A549 (cell line): Measurements from ENCODE around the gene TMPRSS9. TPM values are rescaled to one million over a fixed set of nuclear protein-coding genes. Genes with fewer than 3 reads are reported as not detected.

Experiments
- ATAC-seq, 2 experiments: fragments of 200-7000 bp in 1 of 2; fragments of >200 bp in 1 of 2; cut with Nextera tagmentation in 1 of 2; cut with Tn5 transposase in 1 of 2; 3 replicates each; pipeline versions ENCODE4 v1.8.0 to v1.9.1; 2018 to 2020; ENCODE audit warnings: mild to moderate bottlenecking in 1 of 2, moderate library complexity in 1 of 2
- CTCF ChIA-PET: fragments of 300-600 bp; sonication (Branson Sonifier 250); formaldehyde crosslinking; extraction: SDS; loops from one replicate; lab custom pipeline; 2021; ENCODE audit warnings: antibody characterized with exemption, inconsistent platforms; lab: Yijun Ruan, JAX
- POLR2A ChIA-PET: fragments of 350-600 bp; formaldehyde crosslinking; extraction: SDS; loops from one replicate; lab custom pipeline; 2021; ENCODE audit warnings: antibody characterized with exemption, inconsistent platforms; lab: Yijun Ruan, JAX
- DNase-seq, 2 experiments: peaks; one replicate each; pipeline versions ENCODE4 v3.0.0 to v3.0.0-alpha.2; 2011 to 2016; ENCODE audit warnings: low read depth in 1 of 2, low spot score in 1 of 2
- FAIRE-seq: peaks from 2 replicates; lab custom pipeline; 2011; peaks lifted over from hg19 to GRCh38; lab: Jason Lieb, UNC
- H3K27ac ChIP-seq, 2 experiments: fragments of >200 bp; sonication (Bioruptor Twin); formaldehyde crosslinking; 3 replicates each; pipeline ENCODE4 v1.5.1; 2016 to 2017
- H3K4me1 ChIP-seq: fragments of >200 bp; sonication (Bioruptor Twin); formaldehyde crosslinking; 3 replicates; pipeline ENCODE4 v1.6.1; 2016
- H3K4me2 ChIP-seq: fragments of >200 bp; sonication (Bioruptor Twin); formaldehyde crosslinking; 3 replicates; pipeline ENCODE4 v1.6.1; 2016
- H3K4me3 ChIP-seq: fragments of >200 bp; sonication (Bioruptor Twin); formaldehyde crosslinking; 3 replicates; pipeline ENCODE4 v1.5.1; 2016
- H3K9me3 ChIP-seq: fragments of >200 bp; sonication (Bioruptor Twin); formaldehyde crosslinking; 3 replicates; pipeline ENCODE4 v1.6.1; 2016
- BHLHE40 ChIP-seq: IDR thresholded peaks from 2 replicates; pipeline ENCODE4 v1.6.1; 2012; ENCODE audit warnings: low read depth, low read length, inconsistent platforms
- CHD2 ChIP-seq: fragments of 150-350 bp; IDR thresholded peaks from 2 replicates; pipeline ENCODE4 v1.6.1; 2014; ENCODE audit warnings: low read length; ENCODE audit not compliant: partially characterized antibody
- FOSL2 ChIP-seq, 2 experiments: fragments of 450-650 bp in 1 of 2; fragments of >200 bp in 1 of 2; sonication (Bioruptor Twin) in 1 of 2; formaldehyde crosslinking; IDR thresholded peaks; 2 replicates each; pipeline versions ENCODE4 v1.5.0 to v1.6.1; 2016 to 2020; ENCODE audit warnings: mild to moderate bottlenecking in 1 of 2, moderate library complexity in 1 of 2
- FOXS1 ChIP-seq: fragments of 250-450 bp; sonication (Bioruptor Pico); IDR thresholded peaks from 2 replicates; pipeline ENCODE4 v1.5.0; 2020; ENCODE audit warnings: mild to moderate bottlenecking, moderate library complexity
- HEYL ChIP-seq: fragments of 250-450 bp; sonication (Bioruptor Pico); IDR thresholded peaks from 2 replicates; pipeline ENCODE4 v1.8.0; 2021; ENCODE audit warnings: mild to moderate bottlenecking, moderate library complexity
- JUNB ChIP-seq: fragments of >200 bp; sonication (Bioruptor Twin); formaldehyde crosslinking; IDR thresholded peaks from 2 replicates; pipeline ENCODE4 v1.6.1; 2016
- KDM5A ChIP-seq: fragments of 200-600 bp; sonication (generic); IDR thresholded peaks from 2 replicates; pipeline ENCODE4 v1.6.1; 2016; ENCODE audit warnings: antibody characterized with exemption, mild to moderate bottlenecking
- NPAS2 ChIP-seq: fragments of 250-450 bp; sonication (Bioruptor Pico); IDR thresholded peaks from 2 replicates; pipeline ENCODE4 v1.8.0; 2022; ENCODE audit warnings: mild to moderate bottlenecking, moderate library complexity, borderline replicate concordance
- NR3C1 ChIP-seq: fragments of >200 bp; sonication (Bioruptor Twin); formaldehyde crosslinking; IDR thresholded peaks from 3 replicates; pipeline ENCODE4 v1.6.1; 2017
- PBX3 ChIP-seq: IDR thresholded peaks from 2 replicates; pipeline ENCODE4 v1.6.1; 2012
- PHF8 ChIP-seq: fragments of 200-600 bp; sonication (generic); IDR thresholded peaks from 2 replicates; pipeline ENCODE4 v1.6.1; 2016; ENCODE audit warnings: low read depth, mild to moderate bottlenecking, antibody characterized with exemption, moderate library complexity, borderline replicate concordance
- RCOR1 ChIP-seq: fragments of 150-350 bp; IDR thresholded peaks from 2 replicates; pipeline ENCODE4 v1.6.1; 2014; ENCODE audit warnings: antibody characterized with exemption, low read length, low read depth
- RFX5 ChIP-seq: fragments of 450-650 bp; IDR thresholded peaks from 2 replicates; pipeline ENCODE4 v1.7.1; 2014; ENCODE audit warnings: antibody characterized with exemption, mild to moderate bottlenecking, moderate library complexity
- RNF2 ChIP-seq: fragments of 200-600 bp; sonication (generic); IDR thresholded peaks from 2 replicates; pipeline ENCODE4 v1.6.1; 2016; ENCODE audit warnings: low read depth, mild to moderate bottlenecking, antibody characterized with exemption, moderate library complexity, borderline replicate concordance
- SREBF2 ChIP-seq: fragments of 450-650 bp; IDR thresholded peaks from 2 replicates; pipeline ENCODE4 v1.6.1; 2014; ENCODE audit warnings: mild to moderate bottlenecking, moderate library complexity
- TP53 ChIP-seq: fragments of 250-450 bp; sonication (Bioruptor Pico); IDR thresholded peaks from 2 replicates; pipeline ENCODE4 v1.5.0; 2021; ENCODE audit warnings: mild to moderate bottlenecking, moderate library complexity
- ZC3H11A ChIP-seq: fragments of 450-650 bp; IDR thresholded peaks from 2 replicates; pipeline ENCODE4 v1.6.1; 2014; ENCODE audit warnings: antibody characterized with exemption, mild to moderate bottlenecking
- ZFP36 ChIP-seq: fragments of 450-650 bp; IDR thresholded peaks from 2 replicates; pipeline ENCODE4 v1.6.1; 2014; ENCODE audit warnings: borderline replicate concordance; ENCODE audit not compliant: partially characterized antibody
- ZNF302 ChIP-seq: fragments of 250-450 bp; sonication (Bioruptor Pico); IDR thresholded peaks from 2 replicates; pipeline ENCODE4 v1.9.0; 2021; ENCODE audit warnings: inconsistent platforms, mild to moderate bottlenecking, moderate library complexity
- ZSCAN20 ChIP-seq: fragments of 250-450 bp; sonication (Bioruptor Pico); IDR thresholded peaks from 2 replicates; pipeline ENCODE4 v1.8.0; 2022; ENCODE audit warnings: mild to moderate bottlenecking, moderate library complexity
- WGBS: methylation state at CpG from one replicate; pipeline ENCODE4 v1.1.6; 2017; ENCODE audit errors: missing lambda C conversion rate; 5-methylcytosine and 5-hydroxymethylcytosine counted together
- polyA plus RNA-seq, 4 experiments: library from polyadenylated mRNA; depleted of rRNA in 3 of 4; stranded (reverse); fragments of >200 nt; fragmentation: RNase III in 1 of 4; extraction: RNeasy Plus Mini Kit Qiagen cat#74134 plus additional on column Dnase treatment in 1 of 4; gene quantifications; 2 replicates in 3 of 4; 3 replicates in 1 of 4; pipeline ENCODE4 v1.2.3, GENCODE V29; 2011 to 2017
- TF ChIP-seq, protein P1 (sequence below): fragments of 250-450 bp; sonication (Bioruptor Pico); IDR thresholded peaks from 2 replicates; pipeline ENCODE4 v1.5.0; 2021; ENCODE audit warnings: mild to moderate bottlenecking, moderate library complexity, borderline replicate concordance
- TF ChIP-seq, protein P2 (sequence below): fragments of 150-350 bp; IDR thresholded peaks from 2 replicates; pipeline ENCODE4 v1.6.1; 2014; ENCODE audit warnings: low read depth, mild to moderate bottlenecking, low read length
- TF ChIP-seq, protein P3 (sequence below): fragments of >200 bp; sonication (Bioruptor Twin); formaldehyde crosslinking; IDR thresholded peaks from 3 replicates; pipeline ENCODE4 v1.5.1; 2016

The TMPRSS9 gene
- polyA plus RNA-seq, 2 of the 4 experiments (the other 2 are of a cell fraction), result 0.01 TPM; not detected in 1

- no peak for TF ChIP-seq JUNB
- TF ChIP-seq PBX3, result no peak
- no peak for ATAC-seq
Observed at GRCh38 chr19:2329149-2329478, 31.0 kb upstream of the TMPRSS9 start.

GRCh38 chr19:2329501-2329916 lies 30.6 kb upstream of the TMPRSS9 start:
- FAIRE-seq, result no peak
- peak overlapping the region; percentile 98 to 99 for H3K27ac ChIP-seq
- no peak for DNase-seq
- ATAC-seq, result no peak
- ChIA-PET CTCF (interaction anchor here (0.6 kb wide), 3 partner anchors 63 to 318 kb away, joined by 3 to 4 read pairs (median 3); no protein-coding TSS in a partner anchor), POLR2A (no interaction called here)
- H3K4me1 ChIP-seq, result peaks cover 28% of the 10 kb centered on the region
- H3K9me3 ChIP-seq, result no peaks in the 10 kb centered on the region
- H3K4me2 ChIP-seq, result peak overlapping the region; percentile 100
- H3K4me3 ChIP-seq, result peak overlapping the region; percentile 100
- TF ChIP-seq HEYL, result no peak
- no peak for TF ChIP-seq ZC3H11A
- no peak for TF ChIP-seq RFX5
- TF ChIP-seq ZSCAN20 (CRISPR knock-in tag), result no peak
- TF ChIP-seq RCOR1, result no peak
- TF ChIP-seq, protein P1, sequence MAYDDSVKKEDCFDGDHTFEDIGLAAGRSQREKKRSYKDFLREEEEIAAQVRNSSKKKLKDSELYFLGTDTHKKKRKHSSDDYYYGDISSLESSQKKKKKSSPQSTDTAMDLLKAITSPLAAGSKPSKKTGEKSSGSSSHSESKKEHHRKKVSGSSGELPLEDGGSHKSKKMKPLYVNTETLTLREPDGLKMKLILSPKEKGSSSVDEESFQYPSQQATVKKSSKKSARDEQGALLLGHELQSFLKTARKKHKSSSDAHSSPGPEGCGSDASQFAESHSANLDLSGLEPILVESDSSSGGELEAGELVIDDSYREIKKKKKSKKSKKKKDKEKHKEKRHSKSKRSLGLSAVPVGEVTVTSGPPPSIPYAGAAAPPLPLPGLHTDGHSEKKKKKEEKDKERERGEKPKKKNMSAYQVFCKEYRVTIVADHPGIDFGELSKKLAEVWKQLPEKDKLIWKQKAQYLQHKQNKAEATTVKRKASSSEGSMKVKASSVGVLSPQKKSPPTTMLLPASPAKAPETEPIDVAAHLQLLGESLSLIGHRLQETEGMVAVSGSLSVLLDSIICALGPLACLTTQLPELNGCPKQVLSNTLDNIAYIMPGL (CRISPR knock-in tag), result no peak
- WGBS, result 67% methylated on average over 11 of the region's 13 CpGs

More at GRCh38 chr19:2329149-2329478, 31.0 kb upstream of the TMPRSS9 start:
- Histone ChIP-seq H3K4me1 (peaks cover 28% of the 10 kb centered on the region), H3K4me2 (peak overlapping the region; percentile 100), H3K4me3 (peak overlapping the region; percentile 100), H3K27ac (peak overlapping the region; percentile 98 to 99), H3K9me3 (no peaks in the 10 kb centered on the region)
- no peak for FAIRE-seq
- WGBS, result 9% methylated on average over 10 of the region's 16 CpGs
- POLR2A ChIA-PET, result no interaction called here
- CTCF ChIA-PET, result no interaction called here
- no peak for DNase-seq

GRCh38 chr19:2330255-2330631 lies 29.8 kb upstream of the TMPRSS9 start:
- peak overlapping the region; percentile 100 for H3K4me2 ChIP-seq
- CTCF ChIA-PET, result interaction anchor here (0.6 kb wide), 3 partner anchors 63 to 318 kb away, joined by 3 to 4 read pairs (median 3); no protein-coding TSS in a partner anchor
- no peak overlapping the region for H3K4me3 ChIP-seq
- H3K4me1 ChIP-seq, result peaks cover 28% of the 10 kb centered on the region
- no peaks in the 10 kb centered on the region for H3K9me3 ChIP-seq
- FAIRE-seq, result no peak
- peak overlapping the region in 1 of 2 experiments; percentile 69; a peak in 3 of 6 replicates for H3K27ac ChIP-seq
- POLR2A ChIA-PET, result no interaction called here
- no peak for ATAC-seq
- DNase-seq, result no peak
- WGBS, result 50% methylated on average over 2 of the region's 10 CpGs
- TF ChIP-seq PBX3 (no peak), ZNF302 (CRISPR knock-in tag) (no peak), FOXS1 (CRISPR knock-in tag) (no peak), KDM5A (no peak), CHD2 (no peak), FOSL2 (IDR thresholded peaks at IDR 0.05) (no peak), FOSL2 (CRISPR knock-in tag; IDR thresholded peaks at IDR 0.05) (no peak), BHLHE40 (no peak), NPAS2 (CRISPR knock-in tag) (no peak), TP53 (CRISPR knock-in tag) (no peak), PHF8 (no peak), SREBF2 (no peak), NR3C1 (no peak), RNF2 (no peak), ZFP36 (no peak)
- TF ChIP-seq, protein P2, sequence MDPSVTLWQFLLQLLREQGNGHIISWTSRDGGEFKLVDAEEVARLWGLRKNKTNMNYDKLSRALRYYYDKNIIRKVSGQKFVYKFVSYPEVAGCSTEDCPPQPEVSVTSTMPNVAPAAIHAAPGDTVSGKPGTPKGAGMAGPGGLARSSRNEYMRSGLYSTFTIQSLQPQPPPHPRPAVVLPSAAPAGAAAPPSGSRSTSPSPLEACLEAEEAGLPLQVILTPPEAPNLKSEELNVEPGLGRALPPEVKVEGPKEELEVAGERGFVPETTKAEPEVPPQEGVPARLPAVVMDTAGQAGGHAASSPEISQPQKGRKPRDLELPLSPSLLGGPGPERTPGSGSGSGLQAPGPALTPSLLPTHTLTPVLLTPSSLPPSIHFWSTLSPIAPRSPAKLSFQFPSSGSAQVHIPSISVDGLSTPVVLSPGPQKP, result no peak
- TF ChIP-seq, protein P3, sequence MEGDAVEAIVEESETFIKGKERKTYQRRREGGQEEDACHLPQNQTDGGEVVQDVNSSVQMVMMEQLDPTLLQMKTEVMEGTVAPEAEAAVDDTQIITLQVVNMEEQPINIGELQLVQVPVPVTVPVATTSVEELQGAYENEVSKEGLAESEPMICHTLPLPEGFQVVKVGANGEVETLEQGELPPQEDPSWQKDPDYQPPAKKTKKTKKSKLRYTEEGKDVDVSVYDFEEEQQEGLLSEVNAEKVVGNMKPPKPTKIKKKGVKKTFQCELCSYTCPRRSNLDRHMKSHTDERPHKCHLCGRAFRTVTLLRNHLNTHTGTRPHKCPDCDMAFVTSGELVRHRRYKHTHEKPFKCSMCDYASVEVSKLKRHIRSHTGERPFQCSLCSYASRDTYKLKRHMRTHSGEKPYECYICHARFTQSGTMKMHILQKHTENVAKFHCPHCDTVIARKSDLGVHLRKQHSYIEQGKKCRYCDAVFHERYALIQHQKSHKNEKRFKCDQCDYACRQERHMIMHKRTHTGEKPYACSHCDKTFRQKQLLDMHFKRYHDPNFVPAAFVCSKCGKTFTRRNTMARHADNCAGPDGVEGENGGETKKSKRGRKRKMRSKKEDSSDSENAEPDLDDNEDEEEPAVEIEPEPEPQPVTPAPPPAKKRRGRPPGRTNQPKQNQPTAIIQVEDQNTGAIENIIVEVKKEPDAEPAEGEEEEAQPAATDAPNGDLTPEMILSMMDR, result no peak
